ENCODE results near the gene ASCC1. TPM values are rescaled to one million over a fixed set of nuclear protein-coding genes. Genes with fewer than 3 reads are reported as not detected.

Gene ASCC1
- 28.0 and 35.4 TPM in 2 replicates for total RNA-seq (2014; rRNA removed; shearing (Covaris generic))

GRCh38 chr10:72215611-72216549 is at the start of gene ASCC1, which contains the start of gene ANAPC16:
Gene ASCC1, minus strand, starts transcription at chr10:72216276. Its CDS starts 2,978 bp downstream, at chr10:72213298.
Gene ANAPC16, plus strand, starts transcription at chr10:72216012. Its CDS starts 7,903 bp downstream, at chr10:72223915.
- H3K27me3 ChIP-seq (ENCODE audit: control insufficient read depth, insufficient read depth, low read length) = no peaks in the 10 kb centered on the region
- DNase-seq = peak; percentile 94
- H3K4me3 ChIP-seq (ENCODE audit: insufficient read depth, low read depth, low read length) = peak within 1 kb of the TSS; percentile 55
- H3K36me3 ChIP-seq (replicated peaks; ENCODE audit: control insufficient read depth, insufficient read depth, low read length) = peaks cover 2% of the 10 kb centered on the region; the same call in 1 of the 2 replicates

- H3K27me3 ChIP-seq (ENCODE audit: control insufficient read depth, insufficient read depth, low read length) = no peaks in the 10 kb centered on the region
- no peak overlapping the region for H3K4me3 ChIP-seq (ENCODE audit: insufficient read depth, low read depth, low read length)
- no peak for DNase-seq
These were observed 49.4 kb upstream of the ASCC1 start for GRCh38 chr10:72265508-72265907.

DNA sequence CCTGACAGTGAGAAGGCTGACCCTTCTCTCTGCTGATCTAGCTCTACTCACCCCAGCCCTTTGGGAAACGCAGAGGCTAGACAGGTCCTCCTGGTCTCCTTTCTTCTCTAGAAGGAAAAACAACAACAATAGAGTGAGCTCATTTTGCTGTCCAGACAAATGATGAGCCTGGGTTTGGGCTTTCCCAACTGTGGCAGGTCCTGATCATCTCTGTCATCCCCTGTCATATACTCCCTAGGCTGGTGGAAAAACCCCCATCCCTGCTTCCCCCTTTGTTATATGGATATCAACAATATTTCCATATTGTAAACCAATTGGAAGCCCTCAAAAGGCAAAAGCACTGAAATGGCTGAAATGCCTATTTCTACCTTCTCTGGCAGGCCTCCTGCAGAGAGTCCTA is 48.5 kb upstream of the ASCC1 start:
- Histone ChIP-seq H3K27me3 (ENCODE audit: control insufficient read depth, insufficient read depth, low read length) (no peaks in the 10 kb centered on the region), H3K4me3 (ENCODE audit: insufficient read depth, low read depth, low read length) (no peak overlapping the region), H3K36me3 (replicated peaks; ENCODE audit: control insufficient read depth, insufficient read depth, low read length) (no peaks in the 10 kb centered on the region)
- no peak for DNase-seq

More at GRCh38 chr10:72265508-72265907, 49.4 kb upstream of the ASCC1 start:
- H3K36me3 ChIP-seq (replicated peaks; ENCODE audit: control insufficient read depth, insufficient read depth, low read length) = no peaks in the 10 kb centered on the region

GRCh38 chr10:72263613-72264241 is 47.7 kb upstream of the ASCC1 start:
- Histone ChIP-seq H3K27me3 (ENCODE audit: control insufficient read depth, insufficient read depth, low read length) (no peaks in the 10 kb centered on the region), H3K4me3 (ENCODE audit: insufficient read depth, low read depth, low read length) (no peak overlapping the region), H3K36me3 (replicated peaks; ENCODE audit: control insufficient read depth, insufficient read depth, low read length) (no peaks in the 10 kb centered on the region)
- no peak for DNase-seq

DNA sequence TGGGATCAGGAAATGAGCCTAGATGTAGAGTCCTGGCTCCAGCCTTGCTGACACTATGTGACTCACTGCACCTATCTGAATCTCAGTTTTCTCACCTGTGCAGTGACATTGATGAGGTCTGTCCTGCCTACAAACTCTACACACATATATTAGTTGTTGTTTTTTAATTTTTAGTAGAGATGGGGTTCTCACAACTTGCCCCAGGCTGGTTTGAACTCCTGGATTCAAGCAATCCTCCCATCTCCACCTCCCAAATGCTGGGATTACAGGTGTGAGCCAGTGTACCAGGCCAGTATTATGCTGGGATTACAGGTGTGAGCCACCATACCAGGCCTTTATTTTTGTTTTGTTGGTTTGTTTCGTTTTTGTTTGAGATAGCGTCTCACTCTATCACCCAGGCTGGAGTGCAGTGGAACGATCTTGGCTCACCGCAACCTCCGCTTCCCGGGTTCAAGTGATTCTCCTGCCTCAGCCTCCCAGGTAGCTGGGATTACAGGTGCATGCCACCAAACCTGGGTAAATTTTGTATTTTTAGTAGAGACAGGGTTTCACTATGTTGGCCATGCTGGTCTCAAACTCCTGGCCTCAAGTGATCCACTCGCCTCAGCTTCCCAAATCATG is 45.8 kb upstream of the ASCC1 start:
- Histone ChIP-seq H3K27me3 (ENCODE audit: control insufficient read depth, insufficient read depth, low read length) (no peaks in the 10 kb centered on the region), H3K36me3 (replicated peaks; ENCODE audit: control insufficient read depth, insufficient read depth, low read length) (no peaks in the 10 kb centered on the region), H3K4me3 (ENCODE audit: insufficient read depth, low read depth, low read length) (no peak overlapping the region)
- no peak for DNase-seq

GRCh38 chr10:72260976-72261783 is 45.1 kb upstream of the ASCC1 start:
- Histone ChIP-seq H3K27me3 (ENCODE audit: control insufficient read depth, insufficient read depth, low read length) (no peaks in the 10 kb centered on the region), H3K36me3 (replicated peaks; ENCODE audit: control insufficient read depth, insufficient read depth, low read length) (no peaks in the 10 kb centered on the region), H3K4me3 (ENCODE audit: insufficient read depth, low read depth, low read length) (peak overlapping the region; percentile 49)
- DNase-seq = peak; percentile 54

- Histone ChIP-seq H3K36me3 (replicated peaks; ENCODE audit: control insufficient read depth, insufficient read depth, low read length) (no peaks in the 10 kb centered on the region), H3K27me3 (ENCODE audit: control insufficient read depth, insufficient read depth, low read length) (no peaks in the 10 kb centered on the region), H3K4me3 (ENCODE audit: insufficient read depth, low read depth, low read length) (peak overlapping the region; percentile 11; the same call in 1 of the 2 replicates)
- DNase-seq = peak; percentile 99
These were observed 44.3 kb upstream of the ASCC1 start for GRCh38 chr10:72260239-72260975.

GRCh38 chr10:72259491-72260238 is 43.6 kb upstream of the ASCC1 start:
- DNase-seq = no peak
- Histone ChIP-seq H3K27me3 (ENCODE audit: control insufficient read depth, insufficient read depth, low read length) (no peaks in the 10 kb centered on the region), H3K4me3 (ENCODE audit: insufficient read depth, low read depth, low read length) (no peak overlapping the region), H3K36me3 (replicated peaks; ENCODE audit: control insufficient read depth, insufficient read depth, low read length) (no peaks in the 10 kb centered on the region)

DNA sequence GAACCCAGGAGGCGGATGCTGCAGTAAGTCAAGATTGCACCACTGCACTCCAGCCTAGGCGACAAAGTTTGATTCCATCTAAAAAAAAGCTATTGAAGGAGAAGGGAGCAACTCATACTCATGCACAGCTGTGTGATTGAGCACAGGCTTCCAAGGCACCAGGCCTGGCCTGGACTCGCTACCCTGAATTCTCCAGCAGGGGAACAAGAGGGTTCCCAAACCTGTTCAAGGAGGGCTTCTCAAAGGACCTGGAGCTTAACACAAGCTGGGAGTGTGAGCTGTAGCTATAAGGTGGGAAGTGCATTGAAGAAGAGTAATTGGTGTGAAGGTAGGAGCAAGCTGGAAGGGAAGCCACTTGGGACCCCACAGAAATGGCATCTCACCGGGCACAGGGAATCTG is 42.5 kb upstream of the ASCC1 start:
- Histone ChIP-seq H3K36me3 (replicated peaks; ENCODE audit: control insufficient read depth, insufficient read depth, low read length) (no peaks in the 10 kb centered on the region), H3K27me3 (ENCODE audit: control insufficient read depth, insufficient read depth, low read length) (no peaks in the 10 kb centered on the region), H3K4me3 (ENCODE audit: insufficient read depth, low read depth, low read length) (no peak overlapping the region)
- no peak for DNase-seq

DNA sequence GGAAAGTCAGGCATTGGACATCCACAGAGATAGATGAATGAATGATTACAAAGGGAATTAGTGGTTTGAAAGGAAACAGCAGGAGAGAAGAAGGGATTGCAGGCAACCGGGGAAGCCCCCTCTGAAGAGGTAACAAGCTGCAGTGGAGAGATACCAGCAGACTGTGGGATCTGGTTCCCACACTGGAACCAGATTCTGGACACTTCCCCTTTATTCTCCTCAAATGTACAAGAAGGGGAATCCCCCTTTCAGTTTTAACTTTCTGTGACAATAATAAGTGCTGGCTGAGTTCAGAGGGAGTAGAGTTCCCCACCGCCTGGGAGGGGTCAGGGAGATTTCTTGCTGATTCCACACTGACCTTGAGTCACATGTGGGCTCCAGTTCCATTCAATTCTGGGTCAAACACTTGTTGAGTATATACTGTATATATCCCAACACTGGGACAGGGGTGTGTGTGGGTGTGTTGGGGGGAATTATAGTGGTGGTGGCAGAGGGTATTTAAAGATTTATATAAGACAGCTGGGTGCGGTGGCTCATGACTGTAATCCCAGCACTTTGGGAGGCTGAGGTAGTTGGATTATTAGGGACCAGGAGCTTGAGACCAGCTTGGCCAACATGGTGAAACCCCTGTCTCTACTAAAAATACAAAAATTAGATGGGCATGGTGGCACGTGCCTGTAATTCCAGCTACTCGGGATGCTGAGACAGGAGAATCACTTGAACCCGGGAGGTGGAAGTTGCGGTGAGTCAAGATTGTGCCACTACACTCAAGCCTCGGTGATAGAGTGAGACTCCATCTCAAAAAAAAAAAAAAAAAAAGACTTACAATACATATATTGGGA is 41.2 kb upstream of the ASCC1 start:
- H3K27me3 ChIP-seq (ENCODE audit: control insufficient read depth, insufficient read depth, low read length) = no peaks in the 10 kb centered on the region
- H3K36me3 ChIP-seq (replicated peaks; ENCODE audit: control insufficient read depth, insufficient read depth, low read length) = no peaks in the 10 kb centered on the region
- peak; percentile 49 for DNase-seq
- no peak overlapping the region for H3K4me3 ChIP-seq (ENCODE audit: insufficient read depth, low read depth, low read length)

DNA sequence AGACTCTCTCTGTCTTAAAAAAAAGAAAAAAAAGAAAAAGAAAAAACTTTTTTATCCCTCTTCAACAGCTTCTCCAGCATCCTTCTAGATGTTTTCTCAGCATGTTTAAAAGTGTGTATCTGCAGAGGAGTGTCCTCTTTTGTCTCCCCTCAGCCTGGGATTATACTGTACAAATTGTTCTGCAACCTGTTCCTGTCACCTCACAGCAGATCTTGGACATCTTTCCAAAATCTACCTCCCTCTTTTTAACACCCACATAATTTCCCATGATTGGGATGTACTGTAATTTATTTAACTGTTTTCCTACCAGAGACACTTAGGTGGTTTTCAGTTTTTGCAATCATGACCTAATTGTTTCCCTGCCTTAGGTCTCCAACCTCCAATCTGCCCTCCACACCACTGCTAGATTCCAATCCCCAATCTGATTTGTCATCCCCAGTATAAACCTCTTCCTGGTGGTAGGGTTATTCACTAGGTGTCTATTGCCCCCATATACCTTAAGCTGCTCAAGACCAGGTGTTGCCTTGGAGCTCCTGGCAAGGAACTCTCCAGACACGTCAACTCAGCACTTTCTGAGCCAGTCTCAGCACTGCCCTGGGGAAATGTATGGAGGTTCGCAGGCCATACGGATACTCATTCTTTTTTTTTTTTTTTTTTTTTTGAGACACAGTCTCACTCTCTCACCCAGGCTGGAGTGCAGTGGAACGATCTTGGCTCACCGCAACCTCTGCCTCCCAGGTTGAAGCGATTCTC is 40.1 kb upstream of the ASCC1 start:
- H3K36me3 ChIP-seq (replicated peaks; ENCODE audit: control insufficient read depth, insufficient read depth, low read length) = no peaks in the 10 kb centered on the region
- no peak for DNase-seq
- no peak overlapping the region for H3K4me3 ChIP-seq (ENCODE audit: insufficient read depth, low read depth, low read length)
- H3K27me3 ChIP-seq (ENCODE audit: control insufficient read depth, insufficient read depth, low read length) = no peaks in the 10 kb centered on the region

All from H7 (cell line).